DOHH2 (cell line): Measurements from ENCODE around the gene EHMT1.
A peak's percentile ranks its signal among the peaks of the same experiment; 100 is the strongest.

Source experiments
- H3F3A ChIP-seq: fragments of 200-600 bp; sonication (generic), shearing (Covaris generic); 2 replicates; pipeline ENCODE4 v1.6.0; 2016; ENCODE audit warnings: antibody characterized with exemption, mild to moderate bottlenecking; ENCODE audit not compliant: control insufficient read depth, insufficient read depth
- H3K27ac ChIP-seq: fragments of 200-600 bp; sonication (generic); 2 replicates; pipeline ENCODE4 v1.5.1; 2014; ENCODE audit warnings: low read depth, mild to moderate bottlenecking, low read length, moderate library complexity
- H3K27me3 ChIP-seq: fragments of 200-600 bp; sonication (generic); 2 replicates; pipeline ENCODE4 v1.6.1; 2014; ENCODE audit warnings: mild to moderate bottlenecking, low read length, mixed read lengths; ENCODE audit not compliant: control insufficient read depth
- H3K36me3 ChIP-seq: fragments of 200-600 bp; sonication (generic); 2 replicates; pipeline ENCODE4 v1.6.1; 2014; ENCODE audit warnings: mild to moderate bottlenecking, low read length, moderate library complexity, mixed read lengths; ENCODE audit not compliant: control insufficient read depth
- H3K4me1 ChIP-seq: fragments of 200-600 bp; sonication (generic); 2 replicates; pipeline ENCODE4 v1.6.1; 2014; ENCODE audit warnings: mild to moderate bottlenecking, low read length, mixed read lengths; ENCODE audit not compliant: control insufficient read depth
- H3K4me2 ChIP-seq: fragments of 200-600 bp; sonication (generic); 2 replicates; pipeline ENCODE4 v1.6.0; 2014; ENCODE audit warnings: mild to moderate bottlenecking, low read length, moderate library complexity
- H3K4me3 ChIP-seq: fragments of 200-600 bp; sonication (generic); 2 replicates; pipeline ENCODE4 v1.5.1; 2014; ENCODE audit warnings: mild to moderate bottlenecking, low read length, mixed read lengths
- H3K79me2 ChIP-seq: fragments of 200-600 bp; sonication (generic); 2 replicates; pipeline ENCODE4 v1.6.1; 2014; ENCODE audit warnings: mild to moderate bottlenecking, low read length, mixed read lengths; ENCODE audit not compliant: control insufficient read depth
- H3K9me2 ChIP-seq: fragments of 200-600 bp; sonication (generic); replicated peaks from 2 replicates; pipeline ENCODE4 v1.6.1; 2014; ENCODE audit warnings: mild to moderate bottlenecking, low read length, mixed read lengths; ENCODE audit not compliant: control insufficient read depth
- H3K9me3 ChIP-seq: fragments of 200-600 bp; sonication (generic); 2 replicates; pipeline ENCODE4 v1.6.1; 2014; ENCODE audit warnings: antibody characterized with exemption, low read length, mixed read lengths; ENCODE audit not compliant: control insufficient read depth, insufficient read depth
- H4K20me1 ChIP-seq: fragments of 200-600 bp; sonication (generic); 2 replicates; pipeline ENCODE4 v1.6.0; 2014; ENCODE audit warnings: low read depth, mild to moderate bottlenecking, antibody characterized with exemption, low read length, moderate library complexity; ENCODE audit not compliant: control insufficient read depth, insufficient read depth
- EZH2phosphoT487 ChIP-seq: fragments of 200-600 bp; sonication (generic); IDR thresholded peaks from 2 replicates; pipeline ENCODE4 v1.6.1; 2017; ENCODE audit warnings: borderline replicate concordance, mild to moderate bottlenecking, antibody characterized with exemption, low read length, moderate library complexity, mixed read lengths
- TF ChIP-seq, protein P1 (sequence below): fragments of 200-600 bp; sonication (generic); IDR thresholded peaks from one replicate; pipeline ENCODE4 v1.5.1; 2014; ENCODE audit warnings: antibody characterized with exemption, mild to moderate bottlenecking, low read depth, low read length; ENCODE audit not compliant: poor library complexity, severe bottlenecking

EHMT1 gene

DNA sequence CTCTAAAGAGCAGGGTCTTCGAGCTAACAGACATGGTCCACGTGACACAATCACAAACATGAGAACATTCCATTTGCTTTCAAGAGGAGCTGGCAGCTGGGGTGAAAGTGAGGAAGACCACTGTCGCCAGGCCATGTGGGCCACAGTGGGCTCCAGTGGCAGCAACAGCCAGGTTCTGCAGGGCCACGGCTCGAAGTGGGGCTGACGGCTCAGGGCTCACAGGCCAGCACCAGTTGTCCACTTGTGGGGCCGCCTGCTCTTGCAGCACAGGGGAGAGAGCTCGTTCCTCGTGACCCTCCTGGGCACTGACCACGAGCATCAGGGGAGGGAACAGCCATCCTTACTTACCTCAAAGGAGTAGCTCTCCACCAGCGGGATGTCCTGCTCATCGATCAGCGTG lies 30.5 kb upstream of the EHMT1 start:
- Histone ChIP-seq H3K27ac (no peak overlapping the region), H3K27me3 (no peaks in the 10 kb centered on the region), H3K4me2 (peak overlapping the region; percentile 94; the same call in 1 of the 2 replicates), H3K9me2 (no peaks in the 10 kb centered on the region), H3K4me1 (peaks cover 21% of the 10 kb centered on the region), H3K79me2 (peaks cover 59% of the 10 kb centered on the region), H3K9me3 (no peaks in the 10 kb centered on the region), H3K36me3 (peaks cover 65% of the 10 kb centered on the region), H3F3A (no peaks in the 10 kb centered on the region), H4K20me1 (peaks cover 8% of the 10 kb centered on the region; the same call in 1 of the 2 replicates), H3K4me3 (peak overlapping the region; percentile 90; the same call in 1 of the 2 replicates)
- TF ChIP-seq, protein P1, sequence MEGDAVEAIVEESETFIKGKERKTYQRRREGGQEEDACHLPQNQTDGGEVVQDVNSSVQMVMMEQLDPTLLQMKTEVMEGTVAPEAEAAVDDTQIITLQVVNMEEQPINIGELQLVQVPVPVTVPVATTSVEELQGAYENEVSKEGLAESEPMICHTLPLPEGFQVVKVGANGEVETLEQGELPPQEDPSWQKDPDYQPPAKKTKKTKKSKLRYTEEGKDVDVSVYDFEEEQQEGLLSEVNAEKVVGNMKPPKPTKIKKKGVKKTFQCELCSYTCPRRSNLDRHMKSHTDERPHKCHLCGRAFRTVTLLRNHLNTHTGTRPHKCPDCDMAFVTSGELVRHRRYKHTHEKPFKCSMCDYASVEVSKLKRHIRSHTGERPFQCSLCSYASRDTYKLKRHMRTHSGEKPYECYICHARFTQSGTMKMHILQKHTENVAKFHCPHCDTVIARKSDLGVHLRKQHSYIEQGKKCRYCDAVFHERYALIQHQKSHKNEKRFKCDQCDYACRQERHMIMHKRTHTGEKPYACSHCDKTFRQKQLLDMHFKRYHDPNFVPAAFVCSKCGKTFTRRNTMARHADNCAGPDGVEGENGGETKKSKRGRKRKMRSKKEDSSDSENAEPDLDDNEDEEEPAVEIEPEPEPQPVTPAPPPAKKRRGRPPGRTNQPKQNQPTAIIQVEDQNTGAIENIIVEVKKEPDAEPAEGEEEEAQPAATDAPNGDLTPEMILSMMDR = no peak
- no peak for TF ChIP-seq EZH2phosphoT487

DNA sequence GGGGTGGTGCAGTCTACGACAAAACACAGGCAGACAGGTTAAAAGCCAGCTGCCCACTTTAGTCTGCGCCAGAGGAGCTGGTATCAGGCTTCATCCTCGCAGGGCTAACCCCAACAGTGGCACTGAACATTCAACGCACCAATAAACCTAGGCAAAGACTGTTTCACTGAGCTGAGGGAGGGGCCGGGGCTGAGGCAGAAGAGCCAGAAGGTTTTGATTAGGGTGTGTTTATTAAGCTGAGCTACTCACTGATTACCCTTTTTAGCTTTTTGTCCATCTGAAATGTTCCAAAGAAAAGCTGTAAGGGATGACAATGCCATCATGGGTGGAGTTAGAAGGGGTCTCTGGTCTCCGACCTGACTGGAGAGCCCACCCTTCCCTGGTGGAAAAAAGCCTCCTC lies 29.9 kb upstream of the EHMT1 start:
- H4K20me1 ChIP-seq = peaks cover 8% of the 10 kb centered on the region; the same call in 1 of the 2 replicates
- H3K27ac ChIP-seq = no peak overlapping the region
- H3K79me2 ChIP-seq = peaks cover 55% of the 10 kb centered on the region
- peaks cover 59% of the 10 kb centered on the region for H3K36me3 ChIP-seq
- no peaks in the 10 kb centered on the region for H3K27me3 ChIP-seq
- no peaks in the 10 kb centered on the region for H3K9me3 ChIP-seq
- TF ChIP-seq EZH2phosphoT487 = no peak
- TF ChIP-seq, protein P1 = no peak
- H3K4me2 ChIP-seq = peak overlapping the region; percentile 94
- H3K4me1 ChIP-seq = peaks cover 21% of the 10 kb centered on the region
- no peaks in the 10 kb centered on the region for H3F3A ChIP-seq
- no peaks in the 10 kb centered on the region for H3K9me2 ChIP-seq
- H3K4me3 ChIP-seq = peak overlapping the region; percentile 90

- Histone ChIP-seq H3F3A (no peaks in the 10 kb centered on the region), H3K4me1 (peaks cover 21% of the 10 kb centered on the region), H4K20me1 (peaks cover 8% of the 10 kb centered on the region; the same call in 1 of the 2 replicates), H3K27me3 (no peaks in the 10 kb centered on the region), H3K9me3 (no peaks in the 10 kb centered on the region), H3K36me3 (peaks cover 52% of the 10 kb centered on the region), H3K4me2 (peak overlapping the region; percentile 94), H3K79me2 (peaks cover 49% of the 10 kb centered on the region), H3K27ac (0 out of 2 replicates have a peak overlapping the region, but pooled peaks have one; percentile 16), H3K9me2 (no peaks in the 10 kb centered on the region), H3K4me3 (peak overlapping the region; percentile 90)
- TF ChIP-seq EZH2phosphoT487 = no peak
- TF ChIP-seq, protein P1 = no peak
These were observed 29.2 kb upstream of the EHMT1 start for GRCh38 chr9:137589441-137590122.
